ENCODE measurements around the gene HEG1.

Gene HEG1

DNA sequence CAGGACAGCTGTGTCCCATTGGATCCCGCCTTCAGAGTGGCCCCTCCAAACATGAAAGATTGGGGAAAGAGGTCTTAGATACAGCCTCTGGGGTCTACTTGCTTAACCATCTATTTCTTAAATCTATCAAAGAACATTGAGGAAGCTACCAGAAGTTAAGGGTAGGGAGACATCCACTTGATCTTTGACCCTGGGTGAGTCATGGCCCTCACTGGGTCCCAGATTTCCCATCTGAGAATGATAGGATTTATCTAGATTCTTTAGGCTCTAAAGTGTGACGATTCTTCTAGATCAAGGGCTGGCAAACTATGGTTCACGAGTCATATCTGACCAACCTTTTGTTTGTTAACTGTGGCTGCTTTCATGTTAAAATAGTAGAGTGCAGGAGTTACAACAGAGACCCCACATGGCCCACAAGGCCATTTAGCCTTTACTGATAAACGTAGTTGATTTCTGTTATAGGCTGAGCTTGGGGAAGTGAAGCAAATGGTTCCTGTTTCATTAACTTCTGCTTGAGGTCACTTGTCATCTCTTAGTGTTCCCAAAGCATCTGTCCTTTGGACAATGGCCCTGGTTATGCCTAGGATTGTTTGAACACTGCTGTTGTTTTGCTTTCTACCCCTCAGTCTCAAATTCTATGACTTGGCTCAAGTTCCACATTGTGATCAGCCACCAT, 129.2 kb downstream of the HEG1 start:
- H3K36me3 ChIP-seq: no peaks in the 10 kb centered on the region
- no peaks in the 10 kb centered on the region for H3K9me3 ChIP-seq
- no peak overlapping the region for H3K27ac ChIP-seq
- no peaks in the 10 kb centered on the region for H3K4me1 ChIP-seq (ENCODE audit: control insufficient read depth in 1 of 2, insufficient read depth in 1 of 2, low read depth in 1 of 2, low read length in 1 of 2)
- H3K27me3 ChIP-seq: no peaks in the 10 kb centered on the region
- no peak for TF ChIP-seq CTCF (IDR thresholded peaks at IDR 0.05)
- no peak overlapping the region for H3K4me3 ChIP-seq (ENCODE audit: low read depth in 1 of 2, low read length in 1 of 2)

DNA sequence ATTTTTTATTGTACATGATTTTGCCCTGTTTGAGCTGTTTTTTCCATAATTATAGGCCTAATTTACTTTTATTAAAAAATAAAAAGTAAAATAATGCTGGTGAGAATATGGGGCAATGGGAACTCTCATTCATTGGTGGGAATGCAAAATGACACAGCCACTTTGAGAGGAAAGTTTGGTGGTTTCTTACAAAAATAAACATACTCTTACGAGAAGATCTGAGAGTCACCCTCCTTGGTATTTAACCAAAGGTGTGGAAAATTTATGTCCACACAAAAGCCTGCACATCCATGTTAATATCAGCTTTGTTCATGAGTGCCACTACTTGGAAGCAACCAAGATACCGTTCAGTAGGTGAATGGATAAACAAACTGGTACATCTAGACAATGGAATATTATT, 131.1 kb downstream of the HEG1 start:
- H3K27ac ChIP-seq: no peak overlapping the region

DNA sequence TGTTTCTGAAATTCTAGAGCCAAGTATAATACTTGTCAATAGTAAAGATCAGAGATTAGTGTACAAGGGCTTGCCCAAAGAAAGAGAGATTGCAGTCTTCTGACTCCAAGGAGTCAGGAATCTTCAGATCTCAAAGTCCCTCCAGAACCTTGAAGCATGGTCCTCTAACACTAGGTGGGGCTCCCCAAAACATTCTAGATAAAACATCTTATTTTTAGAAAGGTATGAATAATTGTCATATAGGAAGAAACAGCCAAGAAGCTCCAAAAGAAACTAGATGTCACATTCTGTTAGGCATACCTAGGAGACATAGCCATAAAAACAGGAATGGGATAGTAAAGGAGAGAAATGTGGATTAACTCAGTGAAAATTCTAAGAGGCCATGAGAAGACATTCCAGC, 132.0 kb downstream of the HEG1 start:
- H3K27ac ChIP-seq: no peak overlapping the region
- no peak for TF ChIP-seq CTCF (IDR thresholded peaks at IDR 0.05)
- no peaks in the 10 kb centered on the region for H3K36me3 ChIP-seq
- no peaks in the 10 kb centered on the region for H3K4me1 ChIP-seq (ENCODE audit: control insufficient read depth in 1 of 2, insufficient read depth in 1 of 2, low read depth in 1 of 2, low read length in 1 of 2)
- no peaks in the 10 kb centered on the region for H3K27me3 ChIP-seq
- no peak overlapping the region for H3K4me3 ChIP-seq (ENCODE audit: low read depth in 1 of 2, low read length in 1 of 2)
- H3K9me3 ChIP-seq: no peaks in the 10 kb centered on the region

More for the DNA sequence above, 131.1 kb downstream of the HEG1 start:
- H3K9me3 ChIP-seq: no peaks in the 10 kb centered on the region
- no peaks in the 10 kb centered on the region for H3K27me3 ChIP-seq
- H3K4me3 ChIP-seq (ENCODE audit: low read depth in 1 of 2, low read length in 1 of 2): no peak overlapping the region
- no peaks in the 10 kb centered on the region for H3K4me1 ChIP-seq (ENCODE audit: control insufficient read depth in 1 of 2, insufficient read depth in 1 of 2, low read depth in 1 of 2, low read length in 1 of 2)
- no peaks in the 10 kb centered on the region for H3K36me3 ChIP-seq
- TF ChIP-seq CTCF (IDR thresholded peaks at IDR 0.05): no peak

GRCh38 chr3:124920718-124921117, 135.1 kb downstream of the HEG1 start:
- no peak for TF ChIP-seq CTCF (IDR thresholded peaks at IDR 0.05)
- H3K4me3 ChIP-seq (ENCODE audit: low read depth in 1 of 2, low read length in 1 of 2): no peak overlapping the region
- no peaks in the 10 kb centered on the region for H3K36me3 ChIP-seq
- no peaks in the 10 kb centered on the region for H3K4me1 ChIP-seq (ENCODE audit: control insufficient read depth in 1 of 2, insufficient read depth in 1 of 2, low read depth in 1 of 2, low read length in 1 of 2)
- H3K27me3 ChIP-seq: no peaks in the 10 kb centered on the region
- no peaks in the 10 kb centered on the region for H3K9me3 ChIP-seq
- H3K27ac ChIP-seq: no peak overlapping the region

GRCh38 chr3:124919756-124920155, 136.0 kb downstream of the HEG1 start:
- TF ChIP-seq CTCF (IDR thresholded peaks at IDR 0.05): no peak
- H3K36me3 ChIP-seq: no peaks in the 10 kb centered on the region
- no peaks in the 10 kb centered on the region for H3K4me1 ChIP-seq (ENCODE audit: control insufficient read depth in 1 of 2, insufficient read depth in 1 of 2, low read depth in 1 of 2, low read length in 1 of 2)
- H3K4me3 ChIP-seq (ENCODE audit: low read depth in 1 of 2, low read length in 1 of 2): no peak overlapping the region
- no peaks in the 10 kb centered on the region for H3K9me3 ChIP-seq
- H3K27me3 ChIP-seq: no peaks in the 10 kb centered on the region
- no peak overlapping the region for H3K27ac ChIP-seq
